Brain microvascular endothelial cell (primary cell): Measurements from ENCODE around the gene TCF7L2.

ENCODE experiments used
- DNase-seq: peaks from one replicate; pipeline ENCODE4 v3.0.0-alpha.2; 2020
- H3K27ac ChIP-seq: fragments of 250-450 bp; sonication (Bioruptor Pico); 2 replicates; pipeline ENCODE4 v1.5.1; 2020; ENCODE audit warnings: mild to moderate bottlenecking, moderate library complexity
- H3K27me3 ChIP-seq: fragments of 250-450 bp; sonication (Bioruptor Pico); replicated peaks from 2 replicates; pipeline ENCODE4 v1.5.1; 2020; ENCODE audit warnings: mild to moderate bottlenecking
- H3K36me3 ChIP-seq: fragments of 250-450 bp; sonication (Bioruptor Pico); replicated peaks from 2 replicates; pipeline ENCODE4 v1.5.1; 2020; ENCODE audit warnings: mild to moderate bottlenecking
- H3K4me3 ChIP-seq: 2 replicates; pipeline ENCODE4 v1.5.1; 2011; ENCODE audit warnings: low read depth, mild to moderate bottlenecking, control low read depth, low read length, moderate library complexity
- CTCF ChIP-seq: IDR thresholded peaks from 2 replicates; pipeline ENCODE4 v1.5.1; 2011; ENCODE audit warnings: low read depth, mild to moderate bottlenecking, moderate library complexity, low read length, control low read depth, inconsistent platforms; ENCODE audit errors: missing control alignments
- in situ Hi-C: cut with HindIII; loops from 2 replicates; pipeline ENCODE4 v1.10.0; 2017; ENCODE audit warnings: low sequenced_read_pairs, low pct_ligation_motif_present

Gene TCF7L2

GRCh38 chr10:112949143-112949823 lies 764 bp upstream of the TCF7L2 start:
- in situ Hi-C loops, result no loop called here
- no peak for DNase-seq
- TF ChIP-seq CTCF, result no peak
- Histone ChIP-seq H3K36me3 (no peaks in the 10 kb centered on the region), H3K27ac (no peak overlapping the region), H3K4me3 (peak overlapping the region; percentile 55), H3K27me3 (no peaks in the 10 kb centered on the region)

GRCh38 chr10:112950714-112951358 lies 789 bp downstream of the TCF7L2 start:
- in situ Hi-C loops, result no loop called here
- Histone ChIP-seq H3K4me3 (peak overlapping the region; percentile 77), H3K27ac (peak overlapping the region; percentile 93), H3K27me3 (no peaks in the 10 kb centered on the region), H3K36me3 (no peaks in the 10 kb centered on the region)
- no peak for DNase-seq
- no peak for TF ChIP-seq CTCF

GRCh38 chr10:112951359-112952281 lies 1.6 kb downstream of the TCF7L2 start:
- H3K27ac ChIP-seq, result peak overlapping the region; percentile 93
- H3K27me3 ChIP-seq, result no peaks in the 10 kb centered on the region
- peak overlapping the region; percentile 77 for H3K4me3 ChIP-seq
- DNase-seq, result peak; percentile 76
- H3K36me3 ChIP-seq, result no peaks in the 10 kb centered on the region
- in situ Hi-C loops, result no loop called here
- no peak for TF ChIP-seq CTCF

GRCh38 chr10:112952282-112953173 lies 2.5 kb downstream of the TCF7L2 start:
- in situ Hi-C loops, result no loop called here
- no peak for DNase-seq
- no peak for TF ChIP-seq CTCF
- Histone ChIP-seq H3K4me3 (peak overlapping the region; percentile 77), H3K27me3 (no peaks in the 10 kb centered on the region), H3K27ac (peak overlapping the region; percentile 93), H3K36me3 (no peaks in the 10 kb centered on the region)
